GM21423 (cell line): ENCODE measurements around the gene ANGPT4.

Source experiments
- ATAC-seq: cut with Tn5 transposase; IDR thresholded peaks from one replicate; pipeline ENCODE4 v1.9.1; 2021; ENCODE audit warnings: mild to moderate bottlenecking, moderate library complexity; ENCODE audit not compliant: unreplicated experiment

Gene ANGPT4

DNA sequence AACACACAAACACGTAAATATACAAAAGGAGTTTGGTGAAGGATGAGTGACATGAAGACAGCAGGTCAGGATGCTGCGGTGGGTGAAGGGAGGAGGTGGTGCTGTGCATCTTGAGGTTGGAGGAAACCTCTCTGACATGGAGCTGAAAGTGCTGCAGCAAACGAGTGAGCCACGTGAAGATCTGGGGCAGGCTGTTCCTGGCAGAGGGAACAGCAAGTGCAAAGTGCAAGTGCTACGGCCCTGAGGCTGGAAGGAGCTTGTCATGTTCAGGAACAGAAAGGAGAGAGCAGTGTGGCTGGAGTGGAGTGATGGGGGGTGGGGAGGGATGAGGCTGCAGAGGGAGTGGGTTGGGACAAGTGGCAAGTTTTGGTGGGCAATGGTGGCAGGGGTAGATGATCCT, 24.8 kb upstream of the ANGPT4 start:
- ATAC-seq = no peak

DNA sequence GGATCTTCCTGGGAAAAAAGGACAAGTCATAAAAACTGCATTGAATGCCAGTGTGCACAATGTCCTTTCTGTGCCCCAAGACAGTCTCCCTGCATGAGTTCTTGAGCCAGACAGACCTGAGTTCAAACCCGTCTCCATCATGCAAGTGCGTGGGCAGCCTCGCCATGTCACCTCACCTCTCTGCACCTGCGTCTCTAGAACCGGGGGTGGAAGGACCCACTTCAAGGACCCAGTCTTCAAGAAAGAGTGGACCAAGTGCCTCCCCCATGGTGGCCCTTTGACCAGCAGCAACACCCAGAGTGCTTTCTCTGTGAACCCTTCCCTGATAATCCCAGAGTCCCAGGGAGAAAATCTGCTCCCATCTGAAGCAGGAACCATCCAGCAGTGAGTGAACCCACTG, 23.5 kb upstream of the ANGPT4 start:
- no peak for ATAC-seq

DNA sequence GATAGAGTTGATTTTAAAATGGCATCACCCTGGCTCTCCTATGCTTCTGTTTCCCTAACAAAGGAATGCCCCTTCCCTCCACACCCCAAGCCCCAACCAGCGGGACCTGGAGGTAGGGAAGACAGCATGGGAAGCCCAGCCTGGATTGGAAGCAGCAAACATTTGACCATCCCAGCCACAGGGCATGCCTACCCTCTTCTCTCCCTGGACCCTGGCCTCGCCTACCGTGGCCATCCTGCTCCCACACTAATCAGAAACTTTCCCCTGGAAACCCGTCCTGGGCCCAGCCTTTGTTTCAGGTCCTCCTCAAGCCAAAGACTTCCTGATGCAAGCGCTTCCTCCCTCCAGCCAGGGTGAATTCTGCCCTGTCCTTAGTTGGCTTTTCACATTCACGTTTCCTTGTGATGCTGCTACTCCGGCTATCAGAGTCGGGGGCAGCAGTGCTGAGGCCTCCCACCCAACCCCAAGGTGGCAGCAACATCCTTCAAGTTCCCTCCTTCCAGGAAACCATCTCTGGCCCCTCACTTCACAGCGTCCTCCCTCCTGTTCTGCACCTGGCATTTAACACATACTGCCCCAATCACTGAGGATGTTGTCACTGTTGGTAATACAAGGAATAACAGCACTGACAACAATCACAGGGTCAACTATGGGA, 18.2 kb upstream of the ANGPT4 start:
- ATAC-seq = no peak

DNA sequence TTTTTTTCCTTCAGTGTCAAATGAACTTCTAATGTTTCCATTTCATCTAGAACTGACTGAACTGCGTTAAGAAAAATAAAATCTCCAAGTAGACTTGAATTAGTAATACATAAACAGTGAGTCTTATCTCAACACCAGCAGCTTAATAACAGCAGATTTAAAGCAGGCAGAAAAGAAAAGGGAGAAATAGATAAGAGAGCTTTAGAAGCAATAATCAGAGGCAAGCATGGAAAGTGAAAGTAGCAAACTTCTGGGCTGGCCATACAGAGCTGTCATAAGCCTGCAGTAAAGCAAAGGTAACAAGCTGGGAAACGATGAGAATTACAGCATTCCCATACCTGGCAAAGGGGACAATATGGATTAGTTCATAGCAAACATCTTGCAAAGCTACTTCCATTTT, 16.9 kb upstream of the ANGPT4 start:
- no peak for ATAC-seq

DNA sequence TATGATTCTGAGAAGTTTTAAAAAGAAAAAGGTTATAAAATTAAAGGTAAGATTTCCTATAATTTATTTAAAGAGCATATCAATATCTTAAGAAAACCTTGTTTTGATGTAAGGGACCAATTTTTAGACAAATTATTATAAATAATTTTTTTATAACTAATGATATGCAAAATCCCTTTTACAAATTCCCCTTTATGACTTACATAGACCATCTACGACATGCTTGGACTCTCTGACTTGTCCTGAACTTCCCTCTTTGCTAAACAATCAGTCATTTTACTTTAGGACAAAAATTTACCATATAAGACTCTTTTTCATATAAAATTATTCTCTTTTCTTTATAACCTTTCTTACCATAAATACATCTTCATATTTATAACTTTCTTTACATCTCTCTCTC, 15.3 kb upstream of the ANGPT4 start:
- ATAC-seq = no peak

DNA sequence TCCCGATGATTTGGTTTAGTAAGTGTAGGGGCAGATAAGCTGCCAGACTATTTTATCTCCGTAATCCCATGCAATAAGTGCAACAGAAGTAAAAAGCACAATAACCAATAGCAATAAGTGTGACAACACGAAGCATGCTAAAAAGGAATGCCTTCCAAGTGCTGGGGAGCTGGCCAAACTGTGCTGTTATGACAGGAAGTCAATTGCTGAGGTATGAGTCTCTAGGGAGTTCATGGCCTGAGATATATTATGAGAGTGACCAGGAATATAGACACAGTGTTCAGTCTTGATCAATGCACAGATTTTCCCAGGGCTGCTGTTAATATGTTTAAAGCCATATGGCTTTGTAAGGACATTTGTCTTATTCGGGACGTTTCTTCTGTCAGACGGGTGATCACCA, 10.5 kb upstream of the ANGPT4 start:
- no peak for ATAC-seq

DNA sequence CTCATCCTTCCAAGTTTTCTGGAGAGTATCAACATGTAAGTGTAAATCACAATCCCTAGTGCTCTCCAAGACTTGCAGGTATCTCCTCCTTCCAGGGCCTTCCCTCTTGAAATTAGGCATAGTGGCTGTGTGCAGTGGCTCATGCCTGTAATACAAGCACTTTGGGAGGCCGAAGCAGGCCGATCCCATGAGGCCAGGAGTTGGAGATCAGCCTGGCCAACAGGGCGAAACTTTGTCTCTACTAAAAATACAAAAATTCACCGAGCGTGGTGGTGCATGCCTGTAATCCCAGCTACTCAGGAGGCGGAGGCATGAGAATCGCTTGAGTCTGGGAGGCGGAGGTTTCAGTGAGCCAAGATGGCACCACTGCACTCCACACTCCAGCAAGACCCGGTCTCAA, 9.4 kb upstream of the ANGPT4 start:
- no peak for ATAC-seq

DNA sequence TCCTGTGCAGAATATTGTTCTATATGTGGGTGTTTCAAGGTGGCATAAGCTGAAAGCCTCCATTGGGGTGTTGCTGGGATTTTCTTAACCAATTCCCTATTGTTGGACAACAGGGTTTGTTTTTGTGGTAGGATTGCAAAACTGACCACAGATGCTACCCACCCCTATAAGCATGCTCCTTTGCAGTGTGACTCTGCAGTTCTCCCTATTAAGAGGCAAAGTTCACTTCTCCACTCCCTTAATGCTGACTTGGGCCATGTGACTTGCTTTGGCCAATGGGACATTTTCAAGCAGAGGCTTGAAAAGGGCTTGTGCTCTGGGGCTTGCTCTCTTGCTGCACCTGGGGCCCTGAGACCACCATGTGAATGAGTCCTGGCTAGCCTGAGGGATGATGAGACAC, 8.5 kb upstream of the ANGPT4 start:
- no peak for ATAC-seq

DNA sequence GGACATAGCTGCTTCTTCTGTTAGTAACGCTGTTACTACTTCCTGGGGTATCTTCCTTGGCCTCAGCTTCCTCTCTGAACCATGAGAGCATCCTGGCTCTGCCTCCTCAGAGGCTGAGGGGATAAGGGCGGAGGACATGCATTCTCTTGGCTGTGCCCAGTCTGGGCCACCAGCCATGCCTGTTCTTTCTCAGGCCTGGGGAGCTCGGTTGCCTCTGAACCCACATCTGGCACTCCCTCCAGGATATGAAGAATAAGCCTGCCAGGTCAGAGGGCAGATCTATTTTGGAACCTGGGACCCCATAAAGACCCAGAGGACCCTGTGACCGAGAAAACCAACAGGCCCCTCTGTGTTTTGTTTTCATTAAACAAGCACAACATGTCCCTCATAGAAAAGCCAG, 6.6 kb upstream of the ANGPT4 start:
- ATAC-seq = no peak

DNA sequence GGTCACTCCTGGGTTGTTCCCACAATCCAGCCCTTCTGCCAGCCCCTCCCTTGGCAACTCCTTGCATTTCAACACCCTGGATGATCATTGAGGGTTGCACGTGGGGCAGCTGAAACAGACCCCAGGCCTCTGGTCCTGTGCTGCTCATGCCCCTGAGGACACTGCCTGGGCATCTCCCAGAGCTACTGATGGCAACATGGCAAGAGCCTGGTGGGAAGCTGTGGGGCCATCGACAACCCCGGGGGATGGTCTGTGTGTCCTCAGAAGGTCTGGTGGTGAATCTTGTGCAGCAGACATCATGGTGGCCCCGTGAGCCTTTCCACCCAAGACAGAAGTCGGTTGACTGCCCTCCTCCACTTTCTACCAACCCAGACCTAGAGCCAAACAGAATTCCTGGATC, 4.9 kb upstream of the ANGPT4 start:
- ATAC-seq = no peak

DNA sequence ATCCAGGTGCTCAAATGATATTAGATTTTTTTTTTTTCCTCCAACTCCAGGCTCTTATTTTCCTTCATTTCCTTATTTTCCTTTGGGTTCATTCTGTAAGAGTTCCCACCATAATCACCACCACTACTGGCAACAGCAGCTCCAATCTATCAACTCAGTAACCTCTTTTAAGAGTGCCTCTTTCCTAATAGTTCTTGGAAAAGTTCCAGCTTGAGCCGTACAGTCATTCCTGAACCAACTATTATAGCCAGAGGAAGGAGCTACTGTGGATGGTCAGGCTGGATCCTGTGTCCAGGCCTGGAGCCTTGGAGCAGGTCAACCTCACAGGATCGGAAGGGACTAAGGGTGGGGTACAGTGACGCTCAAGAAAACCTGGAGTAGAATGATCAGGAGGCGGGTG, 4.2 kb upstream of the ANGPT4 start:
- ATAC-seq = no peak

DNA sequence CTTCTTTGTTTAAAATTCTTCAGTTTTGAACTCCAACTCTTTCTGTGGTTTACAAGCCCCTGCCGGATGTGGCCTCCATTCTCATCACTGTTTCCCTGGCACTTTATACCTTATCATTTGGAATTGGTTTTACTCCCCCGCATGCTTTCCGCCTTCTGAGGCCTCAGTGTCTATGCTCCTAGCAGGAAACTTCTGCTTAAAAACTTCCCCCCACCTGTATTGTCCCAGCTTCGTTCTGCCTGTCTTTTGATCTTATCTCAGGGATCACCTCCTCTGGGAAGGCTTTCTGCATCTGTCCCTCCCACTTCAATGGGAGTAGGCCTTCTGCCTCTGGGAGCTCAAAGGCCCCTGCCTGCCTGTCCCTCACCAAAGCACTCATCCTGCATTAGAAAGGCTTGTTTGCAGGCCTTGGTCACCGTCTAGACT, 3.4 kb upstream of the ANGPT4 start:
- ATAC-seq = no peak

DNA sequence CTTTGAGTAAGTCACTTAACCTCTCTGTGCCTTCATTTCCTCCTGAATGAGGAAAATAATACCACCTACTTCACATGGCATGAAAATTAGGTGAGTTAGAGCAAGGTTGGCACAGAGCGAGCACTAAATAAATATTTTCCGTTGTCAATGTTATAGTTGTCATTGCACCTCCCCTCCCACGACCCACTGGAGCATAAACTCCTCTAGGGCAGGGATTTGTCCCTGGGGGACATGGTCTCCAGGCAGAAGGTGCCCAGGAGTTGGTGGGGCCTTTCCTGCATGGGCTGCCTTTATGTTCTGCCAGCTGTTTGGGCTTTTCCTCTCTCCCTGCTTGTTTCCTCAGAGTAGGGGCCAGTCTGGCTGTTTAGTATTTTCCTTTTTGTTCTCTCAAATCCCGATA, 1.3 kb upstream of the ANGPT4 start:
- no peak for ATAC-seq

DNA sequence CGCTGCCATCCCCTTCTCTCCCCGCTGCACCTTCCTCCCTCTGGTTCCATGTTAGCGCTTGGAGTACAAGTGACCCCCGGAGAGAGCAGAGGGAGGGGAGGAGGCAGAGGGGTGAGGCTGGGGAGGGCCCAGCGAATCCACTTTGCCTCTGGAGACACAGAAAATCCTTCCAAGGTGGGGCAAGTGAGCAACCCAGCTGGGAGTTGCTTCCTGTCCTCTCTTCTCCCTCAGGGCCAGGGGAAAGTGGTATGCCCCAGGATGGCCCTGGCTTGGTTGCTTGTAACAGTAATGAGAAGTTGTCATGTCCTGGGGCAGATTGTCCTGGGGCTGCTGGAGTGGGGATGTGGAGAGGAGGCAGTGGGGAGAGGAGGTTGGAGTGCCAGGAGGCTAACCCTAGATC, 691 bp upstream of the ANGPT4 start:
- no peak for ATAC-seq

DNA sequence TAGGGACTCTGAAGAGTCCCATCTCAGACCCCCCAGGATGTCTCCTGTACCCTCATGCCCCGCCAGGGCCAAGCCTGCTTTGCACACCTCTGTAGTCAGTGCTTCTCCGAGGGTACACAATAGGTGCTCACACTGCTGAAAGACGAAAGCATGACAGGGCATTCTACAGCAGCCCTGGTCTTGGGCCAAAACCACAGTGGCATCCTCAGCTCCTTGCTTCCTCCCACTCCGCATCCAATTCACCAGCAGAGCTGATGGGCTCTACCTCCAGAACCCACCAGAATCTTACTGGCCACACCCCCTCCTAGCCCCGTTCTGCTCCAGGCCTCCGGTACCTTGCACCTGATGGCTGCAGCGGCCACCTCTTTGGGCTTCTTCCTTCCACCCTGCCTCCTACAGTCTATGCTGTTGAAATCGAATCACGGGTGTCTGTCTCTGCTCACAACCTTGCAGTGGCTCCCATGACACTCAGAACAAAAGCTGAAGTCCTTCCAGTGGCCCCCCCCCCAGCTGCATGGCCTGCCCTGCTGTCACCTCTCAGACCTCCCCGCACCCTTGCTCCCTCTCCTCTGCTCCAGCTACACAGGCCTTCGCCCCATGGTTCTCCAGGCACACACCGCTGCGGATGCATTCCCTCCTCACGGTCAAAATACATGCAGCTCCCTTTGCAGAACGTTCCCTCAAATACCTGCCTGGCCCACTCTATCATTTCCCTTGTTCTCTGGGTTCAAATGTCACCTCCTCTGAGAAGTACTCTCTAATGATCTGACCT, 1.2 kb downstream of the ANGPT4 start:
- ATAC-seq = no peak

DNA sequence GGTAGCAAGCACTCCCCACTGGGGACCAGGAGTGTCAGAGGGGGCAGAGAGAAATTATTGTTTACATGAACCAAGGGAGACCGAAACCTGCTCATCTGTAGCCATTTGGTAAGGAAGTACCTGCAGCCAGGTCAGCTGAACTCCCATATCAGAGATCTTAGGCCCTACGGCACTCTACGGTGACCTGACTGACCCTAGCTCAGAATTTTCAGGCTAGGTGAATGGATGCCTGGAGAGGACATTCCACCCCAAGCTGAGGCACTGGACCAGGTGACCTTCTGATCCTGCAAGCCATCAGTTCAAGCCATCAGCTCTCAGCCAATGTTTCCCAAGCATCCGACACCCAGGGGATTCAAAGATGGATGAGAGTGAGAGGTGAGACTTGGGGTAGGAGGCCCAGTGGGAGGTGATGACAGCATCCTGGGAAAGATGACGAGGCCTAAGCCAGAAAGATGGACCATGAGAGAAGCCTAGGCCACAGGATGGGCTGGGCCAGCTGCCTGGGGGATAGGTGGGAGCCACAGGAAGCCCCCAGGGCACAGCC, 2.8 kb downstream of the ANGPT4 start:
- no peak for ATAC-seq

DNA sequence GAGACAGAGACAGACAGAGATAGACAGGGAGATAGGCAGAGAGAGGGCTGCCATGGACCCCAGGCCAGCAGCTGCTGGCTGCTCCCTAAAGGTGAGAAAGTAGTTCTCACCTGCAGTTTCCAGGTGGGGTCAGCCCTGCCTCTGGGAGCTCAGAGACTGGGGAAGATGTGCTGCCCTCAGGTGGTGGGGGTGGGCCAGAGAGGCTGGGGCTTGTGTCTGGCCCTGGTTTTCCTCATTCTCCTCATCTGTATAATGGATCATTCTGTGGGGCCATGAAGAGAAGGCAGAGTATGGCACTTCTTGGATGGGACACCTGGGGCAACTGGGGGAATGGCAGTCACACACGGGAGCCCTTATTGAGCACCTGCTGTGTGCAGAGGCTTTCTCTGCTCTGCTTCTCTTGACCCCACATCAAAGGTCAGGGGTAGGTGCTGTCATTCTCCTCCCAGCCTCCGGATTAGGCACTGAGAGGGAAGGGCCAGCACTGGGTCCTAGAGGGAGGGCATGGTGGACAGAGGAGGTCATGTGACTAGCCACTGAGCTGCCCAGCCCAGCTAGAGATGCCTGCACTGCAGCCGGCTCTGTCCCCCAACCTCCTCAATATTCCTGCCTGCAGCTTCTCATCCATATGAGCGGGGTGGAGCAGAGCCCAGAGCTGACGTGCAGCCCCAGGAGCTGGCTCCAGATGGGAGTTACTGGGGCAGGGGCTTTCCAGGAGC, 4.1 kb downstream of the ANGPT4 start:
- ATAC-seq = no peak

DNA sequence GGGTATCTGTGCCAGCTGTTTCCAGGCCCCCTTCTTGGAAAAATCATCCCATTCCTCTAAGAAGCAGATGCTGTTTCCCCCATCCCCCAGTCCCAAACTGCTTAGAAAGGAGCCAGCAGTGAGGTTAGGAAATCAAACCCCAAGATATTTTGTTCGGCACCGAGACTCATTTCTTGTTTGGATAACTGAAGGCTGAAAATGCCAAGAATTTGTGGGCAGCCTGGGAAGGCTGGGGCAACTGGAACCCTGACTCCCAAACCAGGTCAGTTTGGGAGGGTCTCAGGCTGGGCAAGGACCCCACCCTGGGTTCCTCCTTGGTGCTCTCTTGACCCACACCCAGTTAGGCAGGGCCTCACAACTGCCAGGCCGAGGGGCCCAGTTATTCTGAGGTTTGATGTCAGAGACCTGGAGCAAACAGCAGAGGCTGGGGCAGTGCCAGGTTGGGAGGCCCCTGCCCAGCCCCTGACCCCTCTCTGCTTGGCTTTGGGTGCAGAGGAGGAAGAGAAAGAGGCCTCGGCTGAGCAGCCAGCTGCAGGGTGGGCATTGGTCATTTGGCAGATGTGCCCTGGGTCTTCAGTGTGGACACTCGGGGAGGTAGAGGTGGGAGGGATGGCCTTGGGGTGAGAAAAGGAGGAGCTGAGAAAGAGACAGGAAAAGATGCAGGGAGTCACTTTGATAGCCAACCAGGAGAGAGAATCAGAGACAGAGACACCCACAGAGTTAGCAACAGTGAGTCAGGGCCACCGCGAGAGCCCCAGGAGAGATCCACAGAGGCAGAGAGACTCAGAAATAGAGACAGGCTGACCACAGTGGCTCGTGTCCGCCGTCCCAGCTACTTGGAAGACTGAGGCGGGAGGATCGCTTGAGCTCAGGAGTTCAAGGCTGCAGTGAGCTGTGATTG, 5.0 kb downstream of the ANGPT4 start:
- no peak for ATAC-seq

DNA sequence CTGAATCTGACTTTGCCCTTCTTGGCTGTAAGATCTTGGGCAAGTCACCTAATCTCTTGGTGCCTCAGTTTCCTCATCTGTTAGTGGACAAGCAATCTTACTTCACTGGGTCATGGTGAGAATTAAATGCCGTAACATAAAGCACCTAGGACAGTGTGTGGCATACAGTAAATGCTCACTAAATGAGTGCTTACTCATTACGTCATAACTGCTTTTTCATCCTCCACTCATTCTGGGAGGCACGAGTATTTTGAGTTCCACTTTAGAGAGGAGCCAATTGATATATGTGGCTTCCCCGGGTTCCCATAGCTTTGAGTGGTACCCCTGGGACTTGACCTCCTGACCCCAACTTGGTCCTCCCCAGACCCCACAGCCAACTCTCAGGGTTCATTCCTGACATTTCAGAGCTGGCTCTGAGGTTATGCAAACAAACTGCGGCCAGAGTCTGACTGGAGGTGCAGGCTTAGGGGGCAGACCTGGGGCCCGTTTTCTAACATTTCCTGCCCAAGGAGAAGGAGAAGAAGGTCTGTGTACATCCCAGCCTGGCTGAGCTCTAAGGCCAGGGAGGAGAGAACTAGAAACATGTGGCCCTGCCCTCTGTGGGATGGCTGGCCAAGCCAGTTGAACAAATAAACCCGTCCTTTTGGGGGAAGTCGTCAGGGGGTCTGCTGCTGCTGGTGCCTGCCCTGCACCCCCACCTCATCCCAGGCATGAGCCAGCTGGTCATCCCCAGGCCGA, 5.8 kb downstream of the ANGPT4 start:
- no peak for ATAC-seq

DNA sequence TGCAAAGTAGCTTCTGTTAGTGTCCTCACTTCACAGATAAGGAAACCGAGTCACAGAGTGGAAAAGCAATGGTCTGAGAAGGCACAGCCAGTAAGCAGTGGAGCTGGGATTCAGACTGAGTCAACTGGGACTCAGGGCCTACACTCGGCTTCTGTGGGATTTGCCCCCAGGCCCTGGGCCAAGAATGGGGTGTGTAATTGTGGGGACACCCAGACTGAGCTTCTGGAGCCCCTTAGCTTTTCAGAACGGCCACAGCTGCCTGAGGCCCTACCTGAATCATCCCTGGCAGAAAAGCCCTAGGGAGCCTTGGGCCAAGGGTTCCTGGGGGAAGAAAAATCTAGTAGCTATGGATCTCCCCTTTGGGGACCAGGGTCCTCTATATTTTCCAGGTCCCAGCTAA, 6.5 kb downstream of the ANGPT4 start:
- no peak for ATAC-seq
